Measurements from ENCODE around the gene PHF2.
A peak's percentile ranks its signal among the peaks of the same experiment; 100 is the strongest.
"Not testable (repeated sequence)": the region's sequence is repeated elsewhere in the genome, so short reads cannot be mapped to it uniquely, and the experiment has no call there.

Gene PHF2

GRCh38 chr9:93670208-93671019 is 94.0 kb downstream of the PHF2 start:
- no CpG with 5 or more reads among the region's 8 CpGs for WGBS, 2 donors (ENCODE audit: extremely low coverage in 2 of 2, insufficient read length in 2 of 2, insufficient replicate concordance in 1 of 2)
- Histone ChIP-seq H2BK12ac (ENCODE audit: low read length) (no peak overlapping the region), H3K9ac (ENCODE audit: low read depth, low read length, poor library complexity) (peak overlapping the region; percentile 44), H4K91ac (ENCODE audit: low read depth, low read length, poor library complexity) (no peak overlapping the region), H3K27ac (replicated peaks; ENCODE audit: low read length) (no peak overlapping the region), H2AFZ (ENCODE audit: low read length) (no peak overlapping the region), H3K4me3 (ENCODE audit: low read length in 2 of 2) (peak overlapping the region in 1 of 2 donors; percentile 25), H3K27me3 (ENCODE audit: control insufficient read depth in 3 of 3, insufficient read depth in 3 of 3, low read depth in 1 of 3, low read length in 3 of 3) (no peaks in the 10 kb centered on the region), H2BK5ac (ENCODE audit: low read length) (no peak overlapping the region), H2BK15ac (ENCODE audit: low read length) (no peak overlapping the region), H3K23ac (ENCODE audit: low read depth, low read length, poor library complexity) (no peak overlapping the region), H3K9me3 (replicated peaks in 1 of 2; ENCODE audit: control insufficient read depth in 2 of 2, insufficient read depth in 1 of 2, low read depth in 1 of 2, low read length in 2 of 2) (no peaks in the 10 kb centered on the region), H3K4ac (ENCODE audit: low read length) (no peak overlapping the region), H3K14ac (ENCODE audit: low read length) (peak overlapping the region; percentile 71), H3K18ac (ENCODE audit: low read length) (no peak overlapping the region), H3K4me2 (ENCODE audit: insufficient read depth, low read length, poor library complexity, severe bottlenecking) (no peak overlapping the region), H3K36me3 (replicated peaks in 1 of 2; ENCODE audit: control insufficient read depth in 2 of 2, insufficient read depth in 2 of 2, low read length in 2 of 2) (peaks cover 12 to 37% of the 10 kb centered on the region in 2 donors), H2AK5ac (ENCODE audit: low read depth, low read length) (peak overlapping the region; percentile 28), H3K4me1 (ENCODE audit: control insufficient read depth in 2 of 2, insufficient read depth in 1 of 2, low read depth in 1 of 2, low read length in 2 of 2) (peaks cover 7 to 9% of the 10 kb centered on the region in 2 donors), H4K8ac (ENCODE audit: low read depth, low read length) (no peak overlapping the region), H3K79me1 (ENCODE audit: low read depth, low read length) (peaks cover 3% of the 10 kb centered on the region), H2BK120ac (ENCODE audit: low read depth, low read length) (no peak overlapping the region)
- DNase-seq (ENCODE audit: low spot score): no peak

- peaks cover 7 to 9% of the 10 kb centered on the region in 2 donors for H3K4me1 ChIP-seq (ENCODE audit: control insufficient read depth in 2 of 2, insufficient read depth in 1 of 2, low read depth in 1 of 2, low read length in 2 of 2)
- no peak overlapping the region for H2BK15ac ChIP-seq (ENCODE audit: low read length)
- H2AK5ac ChIP-seq (ENCODE audit: low read depth, low read length): no peak overlapping the region
- H2BK5ac ChIP-seq (ENCODE audit: low read length): no peak overlapping the region
- peaks cover 10 to 34% of the 10 kb centered on the region in 2 donors for H3K36me3 ChIP-seq (replicated peaks in 1 of 2; ENCODE audit: control insufficient read depth in 2 of 2, insufficient read depth in 2 of 2, low read length in 2 of 2)
- no peak overlapping the region for H2BK12ac ChIP-seq (ENCODE audit: low read length)
- peak overlapping the region; percentile 71 for H3K14ac ChIP-seq (ENCODE audit: low read length)
- H3K9me3 ChIP-seq (replicated peaks in 1 of 2; ENCODE audit: control insufficient read depth in 2 of 2, insufficient read depth in 1 of 2, low read depth in 1 of 2, low read length in 2 of 2): no peaks in the 10 kb centered on the region
- H3K4me2 ChIP-seq (ENCODE audit: insufficient read depth, low read length, poor library complexity, severe bottlenecking): no peak overlapping the region
- H3K23ac ChIP-seq (ENCODE audit: low read depth, low read length, poor library complexity): no peak overlapping the region
- no peak overlapping the region for H4K8ac ChIP-seq (ENCODE audit: low read depth, low read length)
- no peak overlapping the region for H2BK120ac ChIP-seq (ENCODE audit: low read depth, low read length)
- H4K91ac ChIP-seq (ENCODE audit: low read depth, low read length, poor library complexity): no peak overlapping the region
- peak overlapping the region in 1 of 2 donors; percentile 25 for H3K4me3 ChIP-seq (ENCODE audit: low read length in 2 of 2)
- no peaks in the 10 kb centered on the region for H3K27me3 ChIP-seq (ENCODE audit: control insufficient read depth in 3 of 3, insufficient read depth in 3 of 3, low read depth in 1 of 3, low read length in 3 of 3)
- no peak overlapping the region for H2AFZ ChIP-seq (ENCODE audit: low read length)
- no CpG with 5 or more reads among the region's 2 CpGs for WGBS, 2 donors (ENCODE audit: extremely low coverage in 2 of 2, insufficient read length in 2 of 2, insufficient replicate concordance in 1 of 2)
- H3K18ac ChIP-seq (ENCODE audit: low read length): no peak overlapping the region
- no peak for DNase-seq (ENCODE audit: low spot score)
- H3K79me1 ChIP-seq (ENCODE audit: low read depth, low read length): peaks cover 3% of the 10 kb centered on the region
- H3K4ac ChIP-seq (ENCODE audit: low read length): no peak overlapping the region
- H3K27ac ChIP-seq (replicated peaks; ENCODE audit: low read length): no peak overlapping the region
- H3K9ac ChIP-seq (ENCODE audit: low read depth, low read length, poor library complexity): no peak overlapping the region
Observed at GRCh38 chr9:93671020-93671338, 94.6 kb downstream of the PHF2 start.

GRCh38 chr9:93672330-93673020 is 96.1 kb downstream of the PHF2 start:
- not testable (repeated sequence) for H3K27ac ChIP-seq (replicated peaks; ENCODE audit: low read length); H2BK120ac ChIP-seq (ENCODE audit: low read depth, low read length); H2BK15ac ChIP-seq (ENCODE audit: low read length); H2AFZ ChIP-seq (ENCODE audit: low read length); H3K18ac ChIP-seq (ENCODE audit: low read length); H2BK5ac ChIP-seq (ENCODE audit: low read length); DNase-seq (ENCODE audit: low spot score); H2AK5ac ChIP-seq (ENCODE audit: low read depth, low read length); H3K79me1 ChIP-seq (ENCODE audit: low read depth, low read length); H3K4me1 ChIP-seq (ENCODE audit: control insufficient read depth in 2 of 2, insufficient read depth in 1 of 2, low read depth in 1 of 2, low read length in 2 of 2); H3K27me3 ChIP-seq (ENCODE audit: control insufficient read depth in 3 of 3, insufficient read depth in 3 of 3, low read depth in 1 of 3, low read length in 3 of 3); H3K4me2 ChIP-seq (ENCODE audit: insufficient read depth, low read length, poor library complexity, severe bottlenecking); H4K91ac ChIP-seq (ENCODE audit: low read depth, low read length, poor library complexity); H2BK12ac ChIP-seq (ENCODE audit: low read length); H3K9me3 ChIP-seq (replicated peaks in 1 of 2; ENCODE audit: control insufficient read depth in 2 of 2, insufficient read depth in 1 of 2, low read depth in 1 of 2, low read length in 2 of 2); H3K4ac ChIP-seq (ENCODE audit: low read length); H3K14ac ChIP-seq (ENCODE audit: low read length); H4K8ac ChIP-seq (ENCODE audit: low read depth, low read length)
- H3K9ac ChIP-seq (ENCODE audit: low read depth, low read length, poor library complexity): peak overlapping the region; percentile 16
- WGBS, 2 donors (ENCODE audit: extremely low coverage in 2 of 2, insufficient read length in 2 of 2, insufficient replicate concordance in 1 of 2): no CpG with 5 or more reads among the region's 2 CpGs
- peak overlapping the region in 1 of 2 donors; percentile 69 for H3K4me3 ChIP-seq (ENCODE audit: low read length in 2 of 2)
- H3K36me3 ChIP-seq (replicated peaks in 1 of 2; ENCODE audit: control insufficient read depth in 2 of 2, insufficient read depth in 2 of 2, low read length in 2 of 2): peaks cover 16 to 39% of the 10 kb centered on the region in 2 donors
- H3K23ac ChIP-seq (ENCODE audit: low read depth, low read length, poor library complexity): peak overlapping the region; percentile 60
